ENCODE data around the gene PPARG.

PPARG gene

DNA sequence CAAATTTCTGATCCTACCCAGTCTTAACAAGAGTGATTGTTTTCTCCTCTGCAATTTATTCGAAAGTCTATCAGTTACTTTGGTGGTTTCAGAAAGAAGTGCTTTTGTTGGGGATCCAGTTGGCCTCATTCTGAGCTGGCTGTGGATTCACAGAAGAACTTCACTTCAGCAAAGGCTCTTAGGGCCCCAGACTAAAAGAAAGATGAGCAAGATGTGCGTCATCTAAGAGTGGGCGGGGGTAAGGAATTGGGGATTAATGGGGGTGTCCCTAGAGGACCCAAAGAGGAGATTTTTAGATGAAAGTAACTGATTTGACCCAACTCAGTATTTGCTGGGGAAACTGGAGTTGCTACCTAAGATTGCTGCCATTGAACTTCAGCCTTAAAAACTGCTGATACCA lies 131.5 kb downstream of the PPARG start:
- DNase-seq = no peak

- DNase-seq = no peak
Observed at GRCh38 chr3:12421132-12421531, 132.3 kb downstream of the PPARG start.

DNA sequence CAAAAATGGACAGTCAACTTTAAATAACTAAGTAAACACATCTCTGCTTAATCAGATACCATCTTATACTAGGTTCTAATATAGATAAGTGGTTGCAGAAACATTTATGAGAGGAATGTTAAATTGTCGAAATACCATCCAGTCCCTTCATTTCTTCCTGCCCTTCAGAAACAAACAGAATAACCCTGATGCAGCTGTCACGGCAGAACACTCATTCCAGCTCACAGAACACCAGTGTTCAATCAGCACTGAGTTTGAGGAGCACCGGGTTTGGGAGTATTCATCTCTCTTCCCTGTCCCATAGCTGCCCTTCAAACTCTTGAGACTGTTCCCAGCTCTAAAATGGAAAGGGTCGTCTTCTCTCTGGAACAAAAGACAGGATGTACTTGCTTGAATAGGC lies 134.3 kb downstream of the PPARG start:
- DNase-seq = no peak

- DNase-seq = no peak
Observed at GRCh38 chr3:12423918-12424630, 135.2 kb downstream of the PPARG start.

DNA sequence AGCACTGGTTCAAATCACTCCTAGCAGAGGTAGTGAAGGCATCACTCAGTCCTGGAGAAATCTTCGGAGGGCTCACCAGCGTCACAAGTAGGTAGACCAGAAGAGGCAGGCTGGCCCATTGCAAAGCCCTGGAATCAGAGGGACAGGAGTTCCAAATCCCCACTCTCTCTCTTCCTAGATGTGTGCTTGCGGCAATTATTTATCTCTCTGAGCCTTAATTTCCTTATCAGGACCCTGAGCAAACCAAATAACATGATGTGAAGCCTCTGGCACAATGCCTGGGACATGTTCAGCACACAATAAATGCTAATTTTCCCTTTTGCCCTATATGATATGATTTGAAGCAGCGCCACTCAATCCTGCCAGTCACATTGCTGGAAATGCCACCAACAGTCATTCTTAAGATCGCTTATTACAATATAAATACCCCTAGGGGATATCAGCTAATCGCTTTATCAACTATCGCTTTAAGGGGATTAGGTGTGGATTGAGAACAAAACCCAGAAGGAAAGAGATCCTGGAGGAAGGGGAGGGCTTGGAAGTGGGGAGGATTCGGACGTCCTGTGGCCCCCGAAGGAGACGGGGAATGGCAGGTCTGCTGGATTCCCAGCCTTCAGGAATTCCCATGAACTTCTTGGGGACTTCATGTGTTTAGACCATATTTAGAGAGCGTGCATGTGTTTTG lies 135.9 kb downstream of the PPARG start:
- DNase-seq = no peak

GRCh38 chr3:12425850-12426579 lies 137.1 kb downstream of the PPARG start:
- DNase-seq = no peak

DNA sequence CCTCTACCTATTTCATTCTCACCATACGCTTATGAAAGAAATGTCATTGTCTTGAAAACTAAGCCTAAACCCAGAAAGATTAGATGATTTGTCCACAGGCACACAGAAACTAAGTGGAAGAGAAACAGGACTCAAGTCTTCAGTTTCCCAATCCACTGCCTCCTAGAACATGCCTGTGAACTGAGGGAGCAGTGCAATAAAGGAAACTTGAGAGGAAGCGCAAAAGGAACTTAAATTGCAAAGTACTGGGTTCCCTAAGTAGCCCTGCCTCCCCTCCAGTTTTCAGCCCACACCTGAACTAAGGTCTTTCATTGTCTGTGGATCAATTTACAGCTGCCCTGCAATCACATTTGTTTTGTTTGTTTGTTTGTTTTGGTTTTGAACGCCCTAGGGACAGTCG lies 138.7 kb downstream of the PPARG start:
- DNase-seq = no peak

DNA sequence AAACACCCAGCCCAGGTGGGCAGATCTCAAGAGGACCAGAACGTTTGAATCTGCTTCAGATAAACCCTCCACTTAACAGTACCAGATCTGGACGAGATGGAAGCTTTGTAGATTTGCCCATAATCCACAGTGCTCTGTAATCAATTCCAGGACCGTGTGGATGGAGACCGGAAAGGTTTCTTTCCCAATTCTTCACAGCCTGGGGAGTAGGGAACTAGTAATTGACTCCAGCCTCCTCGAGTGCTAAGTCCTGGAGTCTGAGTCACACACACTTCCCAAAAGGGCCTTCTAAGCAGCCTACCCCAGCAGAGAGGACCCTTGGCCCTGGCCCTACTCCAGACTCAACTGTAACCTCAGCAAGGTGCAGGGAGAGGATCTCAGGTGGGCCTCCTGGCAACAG lies 139.3 kb downstream of the PPARG start:
- no peak for DNase-seq

- no peak for DNase-seq
Observed at GRCh38 chr3:12430086-12430485, 141.2 kb downstream of the PPARG start.

- no peak for DNase-seq
Observed at GRCh38 chr3:12433823-12434222, 145.0 kb downstream of the PPARG start.

DNA sequence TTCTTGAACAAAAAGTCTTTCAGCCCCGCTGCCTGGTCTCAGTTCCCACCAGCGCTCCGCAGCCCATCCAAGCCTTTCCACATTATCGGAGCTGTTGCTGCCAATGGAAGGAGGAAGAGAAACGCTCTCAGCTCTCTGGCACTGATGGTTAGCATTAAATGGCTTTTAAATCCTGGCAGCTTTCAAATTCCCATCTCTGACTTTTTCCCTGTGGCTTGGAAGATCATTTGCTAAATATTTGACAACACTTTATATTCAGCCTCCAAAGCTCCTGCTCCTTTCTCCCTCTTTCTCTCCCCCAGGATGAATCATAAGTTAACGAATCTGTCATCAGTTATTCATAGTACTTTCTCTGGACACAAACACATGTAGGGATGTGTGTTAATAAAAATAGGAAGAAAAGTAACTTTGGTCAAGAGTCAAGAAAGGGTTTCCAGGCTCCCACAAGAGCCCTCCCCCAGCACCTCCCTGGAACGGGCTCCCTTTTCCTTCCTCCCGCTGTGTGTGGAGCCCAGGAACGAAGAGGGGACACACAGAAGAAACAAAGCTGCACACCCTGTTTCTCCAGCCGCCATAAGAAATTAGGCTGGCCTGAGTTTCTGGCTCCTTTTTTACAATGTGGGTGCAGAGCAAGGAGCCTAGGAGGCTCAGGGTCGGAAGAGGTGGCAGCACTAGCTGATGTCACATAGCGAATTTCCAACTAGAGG lies 147.8 kb downstream of the PPARG start:
- DNase-seq = peak; percentile 65

DNA sequence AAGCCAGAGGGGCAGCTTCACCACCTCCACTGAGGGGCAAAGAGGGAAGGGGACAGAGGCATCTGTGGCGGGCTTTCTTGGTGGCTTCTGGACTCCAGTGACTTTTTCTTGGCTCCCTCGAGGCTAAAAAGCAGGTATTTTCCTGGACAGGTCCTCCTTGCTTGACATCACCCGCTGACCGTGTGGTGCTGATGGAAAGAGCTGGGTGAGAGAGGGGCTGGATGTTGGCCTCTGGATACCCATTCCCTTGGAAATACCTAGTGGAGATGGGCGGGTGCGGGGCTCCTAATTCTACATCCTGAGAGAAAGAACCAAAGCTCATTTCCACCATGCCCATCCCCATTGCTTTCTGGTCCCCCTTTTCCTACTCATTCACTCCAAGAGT lies 148.3 kb downstream of the PPARG start:
- no peak for DNase-seq

DNA sequence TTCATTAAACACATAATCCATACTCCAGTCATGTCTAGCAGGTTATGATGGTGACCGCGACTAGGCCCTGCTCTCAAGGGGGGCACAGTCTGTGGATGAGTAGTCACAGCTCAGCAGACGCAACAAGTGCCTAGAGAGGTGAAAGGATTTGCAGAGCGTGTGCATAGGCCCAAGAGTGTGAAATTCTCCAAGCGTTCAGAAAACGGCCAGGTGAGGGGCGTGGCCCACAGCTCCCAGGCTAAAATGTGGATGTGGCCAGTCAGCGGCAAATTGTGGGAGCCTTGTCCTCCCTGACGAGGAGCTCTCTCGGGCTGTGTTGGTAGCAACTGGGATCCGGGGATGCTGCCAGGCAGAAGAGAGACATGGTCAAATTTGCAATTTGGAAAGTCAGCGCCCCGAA lies 149.0 kb downstream of the PPARG start:
- no peak for DNase-seq

DNA sequence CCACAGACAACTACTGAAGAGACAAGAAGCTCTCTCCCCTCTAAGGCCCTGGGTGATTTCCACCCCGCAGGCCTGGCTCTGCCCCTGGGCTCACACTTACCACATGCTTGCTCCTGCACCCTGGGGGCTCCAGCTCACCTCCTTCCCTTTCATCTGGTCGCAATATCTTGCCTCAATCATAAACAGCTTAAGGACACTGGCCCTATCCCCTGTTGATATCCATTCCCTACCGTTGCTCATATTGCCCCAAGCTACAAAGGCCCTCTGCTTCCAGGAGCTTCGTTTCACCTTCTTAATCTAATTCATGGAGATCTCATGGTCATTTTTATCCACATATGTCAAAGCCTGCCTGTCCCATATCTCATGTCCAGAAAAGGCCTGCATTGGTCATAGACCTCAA lies 149.4 kb downstream of the PPARG start:
- no peak for DNase-seq

DNA sequence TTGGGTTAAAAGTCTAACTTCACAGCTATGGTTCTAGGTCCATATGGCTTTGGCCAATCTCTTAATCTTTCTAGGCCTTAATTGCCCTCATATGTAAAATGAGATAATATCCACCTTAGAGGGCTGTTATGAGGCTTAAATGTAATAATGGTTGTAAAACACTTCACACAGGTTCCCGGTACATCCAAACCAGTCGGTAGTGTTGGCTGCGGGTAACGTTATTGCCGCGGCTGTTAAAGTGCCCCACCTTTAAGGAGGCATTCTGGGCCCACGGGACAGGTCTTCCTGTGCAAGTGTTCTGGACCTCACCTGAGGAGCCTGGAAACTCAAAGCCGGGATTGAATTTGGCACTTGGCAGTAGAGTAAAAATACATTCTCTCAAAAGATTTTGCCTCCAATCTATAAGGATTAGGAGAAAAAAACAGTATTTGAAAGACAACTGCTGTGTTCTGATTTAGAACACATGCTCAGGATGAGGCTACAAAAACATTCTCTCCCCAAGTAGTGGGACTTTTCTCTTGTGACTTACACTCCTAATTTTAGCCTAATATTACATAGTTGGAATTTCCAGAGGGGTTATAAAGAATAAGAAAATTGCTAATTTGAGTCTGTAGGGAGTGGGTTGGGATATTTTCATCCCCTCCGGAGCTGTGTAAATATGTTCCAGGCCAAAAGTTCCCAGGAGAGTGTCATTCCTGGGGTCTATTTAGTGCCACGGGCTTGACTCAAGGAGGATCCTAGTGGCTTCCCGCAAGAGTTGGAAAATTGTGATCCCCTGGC lies 150.5 kb downstream of the PPARG start:
- no peak for DNase-seq

DNA sequence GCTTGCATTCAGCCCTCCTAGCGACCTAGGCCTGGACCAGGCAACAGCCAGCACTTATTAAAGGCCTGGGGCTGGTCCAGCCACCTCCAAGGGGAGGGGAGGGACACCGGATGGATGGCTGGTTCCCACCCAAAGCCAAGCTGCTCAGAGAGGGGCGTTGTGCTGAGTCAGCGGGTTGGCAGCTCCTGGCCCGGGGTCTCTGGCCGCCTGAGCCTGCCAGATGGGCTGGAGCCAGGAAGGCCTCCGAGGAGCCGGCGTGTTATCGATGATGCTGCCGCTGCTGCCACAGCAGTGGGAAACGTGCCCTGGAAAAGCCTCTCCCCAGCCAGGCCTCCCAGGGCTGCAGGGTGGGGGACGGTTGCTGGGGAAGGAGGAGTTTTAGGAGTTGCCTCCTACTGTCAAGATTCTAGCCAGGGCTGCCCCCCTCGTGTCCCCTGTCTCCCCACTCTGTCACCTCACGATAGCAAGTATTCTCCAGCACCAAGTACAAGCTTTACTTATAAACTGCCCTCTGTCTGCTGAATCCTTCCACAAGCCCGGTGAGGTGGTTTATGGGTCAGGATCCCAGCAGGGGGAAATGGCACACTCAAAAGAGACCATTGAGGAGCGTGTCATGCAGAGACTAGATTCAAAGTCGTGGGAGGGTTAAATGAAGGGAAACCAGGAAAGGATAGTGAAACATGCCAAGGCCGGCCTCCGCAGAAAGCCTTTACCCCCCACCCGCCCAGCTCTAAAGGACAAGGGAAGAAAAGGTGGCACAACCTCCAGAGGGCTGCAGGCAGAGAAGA lies 152.3 kb downstream of the PPARG start:
- peak; percentile 90 for DNase-seq

DNA sequence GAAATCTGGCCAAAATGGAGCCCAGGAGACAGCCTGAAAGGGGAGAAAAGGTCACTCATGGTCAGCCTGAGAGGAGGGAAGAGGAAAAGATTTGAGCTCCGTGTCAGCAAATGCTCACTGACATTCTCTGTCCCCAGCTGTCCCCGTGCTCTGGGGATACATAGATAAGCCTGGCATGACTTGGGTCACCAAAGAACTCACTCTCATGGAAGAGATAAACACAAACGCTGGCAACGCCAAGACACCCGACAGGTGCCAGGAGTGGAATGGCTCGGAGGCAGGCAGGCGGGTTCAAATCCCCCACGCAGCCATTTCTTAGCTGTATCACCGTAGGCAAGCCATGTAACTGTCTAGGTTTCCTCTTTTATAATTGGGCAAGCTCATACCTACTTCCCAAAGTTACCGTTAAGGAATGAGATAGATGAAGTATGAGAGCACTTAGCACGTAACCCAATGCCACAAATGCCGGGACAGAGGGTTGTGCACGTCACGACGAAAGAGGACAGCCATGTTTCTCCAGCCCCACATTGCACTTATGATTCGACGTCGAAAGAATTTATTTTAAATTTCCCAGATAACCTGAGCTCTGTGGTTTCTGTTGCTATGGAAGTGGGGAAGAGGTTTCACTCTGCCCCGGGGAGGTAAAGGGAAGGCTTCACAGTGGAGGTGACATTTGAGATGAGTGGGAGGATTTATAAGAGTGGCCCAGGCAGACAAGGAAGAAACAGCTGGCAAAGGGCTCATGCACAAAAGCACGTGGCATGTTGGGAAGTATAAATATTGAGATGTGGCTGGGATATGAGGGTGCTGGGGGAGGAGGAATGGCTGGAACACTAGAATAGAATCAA lies 154.0 kb downstream of the PPARG start:
- no peak for DNase-seq

GRCh38 chr3:12443781-12444522 lies 155.1 kb downstream of the PPARG start:
- DNase-seq = no peak

DNA sequence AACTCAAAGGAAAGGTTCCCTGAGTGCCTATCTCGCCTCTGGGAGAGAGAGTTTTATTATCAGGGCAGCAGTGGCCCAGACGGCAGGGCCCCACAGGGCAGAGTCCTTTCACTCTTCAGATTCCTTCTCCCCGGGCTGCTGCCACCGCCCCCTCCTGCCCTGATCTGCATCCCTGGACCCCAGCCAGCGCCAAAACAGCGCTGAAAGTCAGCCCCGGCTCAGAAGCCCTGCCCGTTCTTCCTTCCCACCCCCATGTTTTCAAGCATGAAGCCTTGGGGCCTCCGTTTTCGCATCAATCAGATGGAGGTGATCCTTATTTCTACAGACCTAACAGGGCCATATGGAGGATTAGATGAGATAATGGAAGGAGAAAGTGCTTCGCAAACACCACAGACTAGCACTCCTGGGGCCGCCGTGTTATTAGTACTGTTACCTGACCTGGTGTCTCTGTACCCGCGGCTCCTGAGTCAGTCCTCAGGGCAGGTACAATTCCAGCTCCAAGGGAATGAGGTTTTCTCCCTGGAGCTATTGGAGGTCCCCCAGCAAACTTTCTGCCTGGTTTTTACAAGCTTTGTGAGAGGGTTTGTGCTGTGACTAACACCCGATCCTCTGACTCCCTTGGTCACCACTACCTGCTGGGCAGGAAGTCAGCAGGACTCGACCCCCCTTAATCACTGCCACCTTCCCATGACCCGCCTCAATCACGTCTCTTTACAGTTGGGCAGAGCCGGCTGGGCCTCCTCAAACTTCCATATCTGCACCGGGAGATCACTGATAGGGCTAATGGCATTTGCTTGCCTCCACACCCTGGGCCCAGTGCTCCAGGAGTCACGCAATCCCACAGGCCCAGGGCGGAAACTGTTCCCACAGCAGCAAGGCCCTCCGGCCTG lies 156.0 kb downstream of the PPARG start:
- no peak for DNase-seq
